ENCODE results near the gene VPS35L. TPM values are rescaled to one million over a fixed set of nuclear protein-coding genes. Genes with fewer than 3 reads are reported as not detected.

The VPS35L gene
- total and polyA plus RNA-seq, 2 of the 13 experiments (the other 11 are each of a cell fraction or from before 2014, with no cell fraction given), result 1.4 to 1.6 TPM

- TF ChIP-seq PCBP1 (IDR thresholded peaks at IDR 0.05; ENCODE audit: borderline replicate concordance, low read depth, low read length), result peak; percentile 84; the same call in 1 of the 2 replicates
- no peak for TF ChIP-seq GPBP1L1 (CRISPR knock-in tag; IDR thresholded peaks at IDR 0.05)
- no peak for TF ChIP-seq EP300 (IDR thresholded peaks at IDR 0.05; ENCODE audit: low read depth in 2 of 2, low read length in 2 of 2)
- 0 out of 2 replicates have a peak, but pooled peaks have one; percentile 12 for TF ChIP-seq EP300 (CRISPR knock-in tag; IDR thresholded peaks at IDR 0.05; ENCODE audit: borderline replicate concordance)
- no peak for TF ChIP-seq ZNF3 (CRISPR knock-in tag; IDR thresholded peaks at IDR 0.05)
- peak; percentile 89 for TF ChIP-seq ZKSCAN8 (CRISPR knock-in tag; IDR thresholded peaks at IDR 0.05; ENCODE audit: borderline replicate concordance)
- no peak for TF ChIP-seq U2AF2 (IDR thresholded peaks at IDR 0.05; ENCODE audit: low read depth, low read length)
- no peak for TF ChIP-seq HMG20A (CRISPR knock-in tag; IDR thresholded peaks at IDR 0.05; ENCODE audit: borderline replicate concordance)
- TF ChIP-seq ZNF235 (CRISPR knock-in tag; IDR thresholded peaks at IDR 0.05; ENCODE audit: borderline replicate concordance), result peak; percentile 84
- no peak for TF ChIP-seq ZNF292 (CRISPR knock-in tag; IDR thresholded peaks at IDR 0.05; ENCODE audit: borderline replicate concordance, low read depth)
- no peak for TF ChIP-seq TRIM24 (CRISPR knock-in tag; IDR thresholded peaks at IDR 0.05)
- TF ChIP-seq MXI1 (IDR thresholded peaks at IDR 0.05; ENCODE audit: borderline replicate concordance, low read depth, low read length), result peak; percentile 91; the same call in 1 of the 3 replicates
- peak; percentile 91; the same call in 1 of the 2 replicates for TF ChIP-seq SNAPC2 (CRISPR knock-in tag; IDR thresholded peaks at IDR 0.05)
- TF ChIP-seq TCF7L2 (IDR thresholded peaks at IDR 0.05; ENCODE audit: low read depth, low read length), result no peak
- no peak for TF ChIP-seq SMAD3 (CRISPR knock-in tag; IDR thresholded peaks at IDR 0.05)
- TF ChIP-seq CSRNP1 (CRISPR knock-in tag; IDR thresholded peaks at IDR 0.05), result peak; percentile 95
- peak; percentile 13; the same call in 1 of the 2 replicates for TF ChIP-seq ZSCAN25 (CRISPR knock-in tag; IDR thresholded peaks at IDR 0.05)
- no peak for TF ChIP-seq ZNF775 (CRISPR knock-in tag; IDR thresholded peaks at IDR 0.05; ENCODE audit: borderline replicate concordance)
- TF ChIP-seq CHD4 (IDR thresholded peaks at IDR 0.05; ENCODE audit: borderline replicate concordance, low read length), result no peak
- peak; percentile 82 for TF ChIP-seq ZBTB21 (CRISPR knock-in tag; IDR thresholded peaks at IDR 0.05)
- TF ChIP-seq FOXP4 (CRISPR knock-in tag; IDR thresholded peaks at IDR 0.05), result no peak
- 0 out of 2 replicates have a peak, but pooled peaks have one; percentile 64 for TF ChIP-seq NFATC3 (CRISPR knock-in tag; IDR thresholded peaks at IDR 0.05)
- TF ChIP-seq ZNF124 (CRISPR knock-in tag; IDR thresholded peaks at IDR 0.05), result peak; percentile 78; the same call in 1 of the 2 replicates
- TF ChIP-seq ATF1 (CRISPR knock-in tag; IDR thresholded peaks at IDR 0.05), result peak; percentile 85
- no peak for TF ChIP-seq ZNF180 (CRISPR knock-in tag; IDR thresholded peaks at IDR 0.05; ENCODE audit: borderline replicate concordance, low read depth)
- TF ChIP-seq PCBP2 (optimal IDR thresholded peaks at IDR 0.05; ENCODE audit: low read depth, low read length, poor library complexity, severe bottlenecking), result no peak
- peak; percentile 96 for TF ChIP-seq ZNF274 (CRISPR knock-in tag; IDR thresholded peaks at IDR 0.05)
Measured at GRCh38 chr16:19555186-19555937, at the start of gene VPS35L (continued).

Measured in HepG2 (cell line).